Mammary epithelial cell (primary cell): Measurements from ENCODE around the gene LCN10.

Source experiments
- CTCF ChIP-seq, 2 donors: IDR thresholded peaks in 1 of 2; conservative IDR thresholded peaks in 1 of 2; 2 replicates each; pipeline ENCODE4 v1.5.1; 2011 to 2012; ENCODE audit warnings: inconsistent platforms in 2 of 2, low read length in 2 of 2, mild to moderate bottlenecking in 2 of 2, control low read depth in 1 of 2, low read depth in 1 of 2; ENCODE audit not compliant: insufficient read depth in 1 of 2; ENCODE audit errors: extremely low read depth in 1 of 2
- EZH2 ChIP-seq: IDR thresholded peaks from 2 replicates; pipeline ENCODE4 v1.6.1; 2012; ENCODE audit warnings: low read length, inconsistent platforms, borderline replicate concordance

- no peak for TF ChIP-seq CTCF (conservative IDR thresholded peaks at IDR 0.05 in 1 of 2, IDR thresholded peaks at IDR 0.05 in 1 of 2; ENCODE audit: extremely low read depth in 1 of 2, insufficient read depth in 1 of 2, low read depth in 1 of 2, low read length in 2 of 2)
- no peak for TF ChIP-seq EZH2
Measured at GRCh38 chr9:136709454-136710109, 33.2 kb downstream of the LCN10 start.
